HCT116 (cell line): Measurements from ENCODE around the gene ZCCHC24. TPM values are rescaled to one million over a fixed set of nuclear protein-coding genes. Genes with fewer than 3 reads are reported as not detected.

ENCODE experiments used
- ATAC-seq: fragments of 200-7000 bp; cut with Tn5 transposase; 2 replicates; pipeline ENCODE4 v1.9.1; 2020; ENCODE audit warnings: mild to moderate bottlenecking, moderate library complexity
- BruUV-seq: library from RNA; stranded (reverse); fragments of 400-500 nt; replicated peaks from 2 replicates; lab custom pipeline; 2021; lab: Mats Ljungman, UMichigan
- CTCF ChIA-PET: fragments of 300-600 bp; sonication (Branson Sonifier 250); formaldehyde crosslinking; loops from one replicate; lab custom pipeline; 2021; ENCODE audit warnings: antibody characterized with exemption; lab: Charles Lee
- POLR2A ChIA-PET: fragments of 300-600, 350-600 bp; sonication (Branson Sonifier 250); formaldehyde crosslinking; loops from one replicate; lab custom pipeline; 2021; ENCODE audit warnings: antibody characterized with exemption; lab: Charles Lee
- RAD21 ChIA-PET, 2 experiments: fragments of 300-600 bp; sonication (Branson Sonifier 250); formaldehyde crosslinking; loops; one replicate each; lab custom pipeline; 2023; ENCODE audit warnings: low total read pairs in 2 of 2; ENCODE audit not compliant: uncharacterized antibody in 2 of 2, unreplicated experiment in 2 of 2, low non-redundant PET in 1 of 2; lab: Charles Lee
- DNase-seq: peaks from one replicate; pipeline ENCODE4 v3.0.0-alpha.2; 2010; ENCODE audit warnings: low read depth, low spot score
- H2AFZ ChIP-seq: fragments of 200-600 bp; shearing (Covaris generic), sonication (generic); 2 replicates; pipeline ENCODE4 v1.6.1; 2017; ENCODE audit warnings: low read depth, mixed run types, mixed read lengths, antibody characterized with exemption, low read length; ENCODE audit not compliant: poor library complexity, severe bottlenecking
- H3K27ac ChIP-seq: 2 replicates; pipeline ENCODE4 v1.5.1; 2012; ENCODE audit warnings: low read depth, low read length
- H3K27me3 ChIP-seq: fragments of 200-600 bp; sonication (generic); 2 replicates; pipeline ENCODE4 v1.6.1; 2016; ENCODE audit warnings: mixed run types, low read length, mixed read lengths; ENCODE audit not compliant: insufficient read depth
- H3K36me3 ChIP-seq, 2 experiments: fragments of 200-500 bp in 1 of 2; fragments of 200-600 bp in 1 of 2; sonication (Bioruptor generic) in 1 of 2; sonication (generic) in 1 of 2; 2 replicates each; pipeline versions ENCODE4 v1.5.1 to v1.6.1; 2014 to 2016; ENCODE audit warnings: low read length in 2 of 2, inconsistent platforms in 1 of 2, mixed read lengths in 1 of 2, mixed run types in 1 of 2; ENCODE audit not compliant: insufficient read depth in 2 of 2, control insufficient read depth in 1 of 2
- H3K4me1 ChIP-seq, 2 experiments: fragments of 200-600 bp in 1 of 2; sonication (generic) in 1 of 2; 2 replicates each; pipeline versions ENCODE4 v1.5.1 to v1.6.1; 2012 to 2017; ENCODE audit warnings: low read length in 2 of 2, inconsistent platforms in 1 of 2, mild to moderate bottlenecking in 1 of 2, mixed read lengths in 1 of 2, mixed run types in 1 of 2, moderate library complexity in 1 of 2; ENCODE audit not compliant: insufficient read depth in 2 of 2, control insufficient read depth in 1 of 2
- H3K4me2 ChIP-seq: fragments of 200-600 bp; sonication (generic); 2 replicates; pipeline ENCODE4 v1.6.1; 2017; ENCODE audit warnings: mixed run types, low read length, mixed read lengths
- H3K4me3 ChIP-seq, 2 experiments: fragments of 200-600 bp in 1 of 2; sonication (generic) in 1 of 2; replicated peaks in 1 of 2; 2 replicates each; pipeline ENCODE4 v1.5.1; 2011 to 2016; ENCODE audit warnings: low read length in 2 of 2, control low read depth in 1 of 2, low read depth in 1 of 2, mild to moderate bottlenecking in 1 of 2, mixed read lengths in 1 of 2, mixed run types in 1 of 2
- H3K79me2 ChIP-seq: fragments of 200-600 bp; sonication (generic); 2 replicates; pipeline ENCODE4 v1.6.1; 2017; ENCODE audit warnings: mild to moderate bottlenecking, mixed run types, low read length, moderate library complexity, mixed read lengths; ENCODE audit not compliant: insufficient read depth
- H3K9ac ChIP-seq: fragments of 200-600 bp; sonication (generic); 2 replicates; pipeline ENCODE4 v1.6.1; 2016; ENCODE audit warnings: low read length, mixed read lengths
- H3K9me2 ChIP-seq: fragments of 200-600 bp; sonication (generic), shearing (Covaris generic); 2 replicates; pipeline ENCODE4 v1.6.1; 2017; ENCODE audit warnings: mixed run types, mild to moderate bottlenecking, moderate library complexity; ENCODE audit not compliant: insufficient read depth
- H3K9me3 ChIP-seq, 2 experiments: fragments of 200-500 bp in 1 of 2; fragments of 200-600 bp in 1 of 2; sonication (Bioruptor generic) in 1 of 2; sonication (generic) in 1 of 2; 2 replicates each; pipeline ENCODE4 v1.6.1; 2014 to 2017; ENCODE audit warnings: low read length in 2 of 2, mixed read lengths in 2 of 2, inconsistent platforms in 1 of 2, low read depth in 1 of 2, mild to moderate bottlenecking in 1 of 2, mixed run types in 1 of 2, moderate library complexity in 1 of 2; ENCODE audit not compliant: control insufficient read depth in 1 of 2, insufficient read depth in 1 of 2
- H4K20me1 ChIP-seq: fragments of 200-600 bp; sonication (generic), shearing (Covaris generic); 2 replicates; pipeline ENCODE4 v1.6.1; 2017; ENCODE audit warnings: mixed run types, mild to moderate bottlenecking, moderate library complexity; ENCODE audit not compliant: insufficient read depth
- CBX3 ChIP-seq: IDR thresholded peaks from 2 replicates; pipeline ENCODE4 v1.6.1; 2012; ENCODE audit warnings: low read depth
- CEBPB ChIP-seq: IDR thresholded peaks from 2 replicates; pipeline ENCODE4 v1.6.1; 2012; ENCODE audit warnings: low read depth
- CTCF ChIP-seq, 3 experiments: fragments of 200-600 bp in 1 of 3; sonication (generic) in 1 of 3; IDR thresholded peaks in 2 of 3; conservative IDR thresholded peaks in 1 of 3; 2 replicates each; pipeline ENCODE4 v1.5.1; 2012 to 2017; ENCODE audit warnings: low read depth in 2 of 3, low read length in 2 of 3, antibody characterized with exemption in 1 of 3, borderline replicate concordance in 1 of 3, control low read depth in 1 of 3, mild to moderate bottlenecking in 1 of 3, mixed read lengths in 1 of 3, mixed run types in 1 of 3, moderate library complexity in 1 of 3; ENCODE audit not compliant: insufficient read depth in 1 of 3
- EGR1 ChIP-seq: IDR thresholded peaks from 2 replicates; pipeline ENCODE4 v1.6.1; 2012; ENCODE audit warnings: low read depth
- ELF1 ChIP-seq: IDR thresholded peaks from 2 replicates; pipeline ENCODE4 v1.6.1; 2012; ENCODE audit warnings: low read depth, borderline replicate concordance
- EZH2phosphoT487 ChIP-seq: fragments of 200-600 bp; IDR thresholded peaks from 2 replicates; pipeline ENCODE4 v1.6.1; 2018; ENCODE audit warnings: antibody characterized with exemption, borderline replicate concordance
- JUND ChIP-seq: IDR thresholded peaks from 2 replicates; pipeline ENCODE4 v1.6.1; 2012
- POLR2A ChIP-seq: IDR thresholded peaks from 2 replicates; pipeline ENCODE4 v1.7.0; 2011; ENCODE audit warnings: borderline replicate concordance; ENCODE audit not compliant: insufficient read depth, insufficient read length; ENCODE audit errors: extremely low read depth
- SIN3A ChIP-seq: IDR thresholded peaks from 2 replicates; pipeline ENCODE4 v1.6.1; 2012; ENCODE audit warnings: low read depth
- SP1 ChIP-seq: IDR thresholded peaks from 2 replicates; pipeline ENCODE4 v1.6.1; 2012; ENCODE audit warnings: low read depth
- SRF ChIP-seq: IDR thresholded peaks from 2 replicates; pipeline ENCODE4 v1.6.1; 2012; ENCODE audit warnings: low read depth
- TCF7L2 ChIP-seq: IDR thresholded peaks from 2 replicates; pipeline ENCODE4 v1.7.0; 2011; ENCODE audit warnings: borderline replicate concordance, inconsistent platforms; ENCODE audit not compliant: insufficient read depth, insufficient read length; ENCODE audit errors: extremely low read depth
- YY1 ChIP-seq: IDR thresholded peaks from 2 replicates; pipeline ENCODE4 v1.6.1; 2011; ENCODE audit warnings: low read length, low read depth, moderate library complexity, mild to moderate bottlenecking; ENCODE audit not compliant: insufficient replicate concordance; ENCODE audit errors: extremely low read depth
- ZFX ChIP-seq: fragments of 450-650 bp; IDR thresholded peaks from 2 replicates; pipeline ENCODE4 v1.6.1; 2017
- ZNF274 ChIP-seq: fragments of 200-500 bp; sonication (Bioruptor generic); IDR thresholded peaks from 2 replicates; pipeline ENCODE4 v1.6.1; 2014; ENCODE audit warnings: mild to moderate bottlenecking, low read depth, low read length, inconsistent platforms
- intact Hi-C: fragments of 100-400 bp; cut with micrococcal nuclease; formaldehyde crosslinking; loops from 2 replicates; pipeline ENCODE4 v1.10.0; 2022
- total RNA-seq: library from RNA; stranded (reverse); gene quantifications from one replicate; pipeline ENCODE4 v1.2.1, GENCODE V29; 2021; ENCODE audit not compliant: unreplicated experiment
- TF ChIP-seq, protein P1 (sequence below): IDR thresholded peaks from 2 replicates; pipeline ENCODE4 v1.6.1; 2012
- TF ChIP-seq, protein P2 (sequence below): IDR thresholded peaks from 2 replicates; pipeline ENCODE4 v1.6.1; 2011; ENCODE audit warnings: mild to moderate bottlenecking, low read length, moderate library complexity; ENCODE audit not compliant: insufficient replicate concordance; ENCODE audit errors: extremely low read depth

Gene ZCCHC24
- total RNA-seq, 1 experiment from 2014 or later = 7.0 TPM

DNA sequence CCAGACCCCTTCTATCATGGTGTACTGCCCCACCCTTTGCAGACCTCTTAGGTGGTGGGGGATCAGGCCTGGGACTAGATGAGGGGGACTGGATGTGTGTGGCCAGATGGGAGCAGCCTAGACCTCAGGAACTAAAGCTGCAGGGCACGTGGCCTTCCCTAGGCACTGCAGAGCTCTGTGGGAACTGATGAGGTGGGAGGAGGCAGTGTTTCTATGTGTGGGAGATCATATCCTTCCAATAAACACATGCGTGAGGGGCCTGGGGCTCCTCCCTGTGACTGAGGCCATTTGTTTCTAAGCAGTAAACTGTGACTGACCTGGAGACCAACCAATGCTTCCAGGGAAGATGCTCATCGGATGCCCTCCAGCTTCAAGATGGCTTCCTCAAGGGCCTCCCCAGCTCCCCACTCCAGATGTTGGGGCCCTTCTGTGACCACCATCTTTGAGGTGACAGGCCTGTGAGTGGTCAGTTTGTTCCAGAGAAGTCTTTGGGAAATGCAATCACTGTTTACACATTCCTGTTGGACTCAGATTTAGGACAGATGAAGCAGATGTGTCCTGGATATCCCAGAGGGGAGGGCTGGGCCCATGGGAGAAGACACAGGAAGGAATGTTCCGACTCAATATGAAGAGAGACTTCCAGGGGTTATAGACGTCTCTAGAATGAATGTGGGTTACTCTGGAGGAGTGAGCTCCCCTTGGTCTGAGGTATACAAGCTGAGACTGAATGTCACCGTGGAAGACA is 23.6 kb upstream of the ZCCHC24 start:
- no peak for DNase-seq
- no peak for TF ChIP-seq JUND
- TF ChIP-seq TCF7L2 = no peak
- TF ChIP-seq SRF = no peak
- no peak for TF ChIP-seq YY1
- no peak for TF ChIP-seq POLR2A
- TF ChIP-seq CEBPB = no peak
- TF ChIP-seq SP1 = no peak
- TF ChIP-seq ZFX = no peak
- TF ChIP-seq EZH2phosphoT487 = no peak
- no peak for TF ChIP-seq EGR1
- TF ChIP-seq CBX3 = no peak
- TF ChIP-seq, protein P1, sequence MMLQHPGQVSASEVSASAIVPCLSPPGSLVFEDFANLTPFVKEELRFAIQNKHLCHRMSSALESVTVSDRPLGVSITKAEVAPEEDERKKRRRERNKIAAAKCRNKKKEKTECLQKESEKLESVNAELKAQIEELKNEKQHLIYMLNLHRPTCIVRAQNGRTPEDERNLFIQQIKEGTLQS = no peak
- TF ChIP-seq, protein P2, sequence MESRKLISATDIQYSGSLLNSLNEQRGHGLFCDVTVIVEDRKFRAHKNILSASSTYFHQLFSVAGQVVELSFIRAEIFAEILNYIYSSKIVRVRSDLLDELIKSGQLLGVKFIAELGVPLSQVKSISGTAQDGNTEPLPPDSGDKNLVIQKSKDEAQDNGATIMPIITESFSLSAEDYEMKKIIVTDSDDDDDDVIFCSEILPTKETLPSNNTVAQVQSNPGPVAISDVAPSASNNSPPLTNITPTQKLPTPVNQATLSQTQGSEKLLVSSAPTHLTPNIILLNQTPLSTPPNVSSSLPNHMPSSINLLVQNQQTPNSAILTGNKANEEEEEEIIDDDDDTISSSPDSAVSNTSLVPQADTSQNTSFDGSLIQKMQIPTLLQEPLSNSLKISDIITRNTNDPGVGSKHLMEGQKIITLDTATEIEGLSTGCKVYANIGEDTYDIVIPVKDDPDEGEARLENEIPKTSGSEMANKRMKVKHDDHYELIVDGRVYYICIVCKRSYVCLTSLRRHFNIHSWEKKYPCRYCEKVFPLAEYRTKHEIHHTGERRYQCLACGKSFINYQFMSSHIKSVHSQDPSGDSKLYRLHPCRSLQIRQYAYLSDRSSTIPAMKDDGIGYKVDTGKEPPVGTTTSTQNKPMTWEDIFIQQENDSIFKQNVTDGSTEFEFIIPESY = no peak
- TF ChIP-seq ZNF274 = no peak
- TF ChIP-seq CTCF (IDR thresholded peaks at IDR 0.05 in 2 of 3, conservative IDR thresholded peaks at IDR 0.05 in 1 of 3; ENCODE audit: borderline replicate concordance in 1 of 3, insufficient read depth in 1 of 3, low read depth in 2 of 3, low read length in 2 of 3) = no peak
- no peak for TF ChIP-seq ELF1
- no peak for TF ChIP-seq SIN3A
- RAD21 ChIA-PET = no interaction called here
- H3K9me3 ChIP-seq = no peaks in the 10 kb centered on the region
- no peak overlapping the region for H3K4me3 ChIP-seq
- H3K9ac ChIP-seq = no peak overlapping the region
- H3K4me2 ChIP-seq = no peak overlapping the region
- no peaks in the 10 kb centered on the region for H3K27me3 ChIP-seq
- H3K79me2 ChIP-seq = no peaks in the 10 kb centered on the region
- intact Hi-C loops = no loop called here
- no TSS peak for BruUV-seq
- CTCF ChIA-PET = interaction anchor here (1.0 to 1.8 kb wide), 4 partner anchors 19 to 95 kb away, joined by 3 to 6 read pairs (median 4); partner anchors contain the start of gene ZCCHC24
- H2AFZ ChIP-seq = no peak overlapping the region
- no peaks in the 10 kb centered on the region for H4K20me1 ChIP-seq
- POLR2A ChIA-PET = no interaction called here
- no peaks in the 10 kb centered on the region for H3K36me3 ChIP-seq
- no peaks in the 10 kb centered on the region for H3K9me2 ChIP-seq
- H3K4me1 ChIP-seq = no peaks in the 10 kb centered on the region
- ATAC-seq = no peak
- H3K27ac ChIP-seq = no peak overlapping the region
